Measurements from ENCODE around the gene JMJD7. TPM values are rescaled to one million over a fixed set of nuclear protein-coding genes. Genes with fewer than 3 reads are reported as not detected.

Gene JMJD7
- polyA plus RNA-seq, 1 donor = 7.7 TPM

DNA sequence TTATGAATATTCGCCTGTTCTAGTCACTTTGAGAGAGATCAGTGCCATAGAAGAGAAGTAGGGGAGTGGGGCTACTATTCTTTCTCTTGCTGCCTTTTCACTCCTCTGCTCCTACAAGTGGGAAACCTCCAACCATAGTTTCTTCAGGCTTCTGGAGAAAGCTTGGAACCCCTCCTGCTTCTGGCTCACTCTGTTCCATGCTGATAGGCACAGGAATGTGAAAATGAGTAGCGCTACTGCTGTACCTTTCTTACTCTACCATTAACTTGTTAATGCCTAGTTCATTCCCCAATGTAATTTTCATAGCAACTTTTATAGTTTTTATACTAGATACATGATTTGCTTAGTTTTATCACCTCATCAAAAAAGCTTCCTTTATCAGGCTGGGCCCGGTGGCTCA lies 26.7 kb upstream of the JMJD7 start:
- DNase-seq (ENCODE audit: low read depth) = no peak

DNA sequence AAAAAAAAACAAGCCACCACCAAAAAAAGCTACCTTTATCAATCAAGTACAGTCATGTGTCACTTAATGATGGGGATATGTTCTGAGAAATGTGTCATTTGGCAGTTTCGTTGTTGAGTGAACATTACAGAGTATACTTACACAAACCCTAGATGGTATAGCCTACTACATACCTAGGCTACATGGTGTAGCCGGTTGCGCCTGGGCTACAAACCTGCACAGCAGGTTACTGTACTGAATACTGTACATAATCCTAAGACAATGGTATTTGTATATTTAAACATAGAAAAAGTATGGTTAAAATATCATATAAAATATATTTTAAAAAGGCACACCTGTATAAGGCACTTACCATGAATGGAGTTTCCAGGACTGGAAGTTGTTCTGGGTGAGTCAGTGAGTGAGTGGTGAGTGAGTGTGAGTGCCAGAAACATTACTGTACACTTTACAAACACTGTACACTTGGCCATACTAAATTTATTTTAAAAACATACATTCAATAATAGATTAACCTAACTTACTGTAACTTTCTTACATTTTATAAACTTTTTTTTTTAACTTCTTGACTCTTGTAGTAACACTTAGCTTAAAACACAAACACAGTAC lies 25.9 kb upstream of the JMJD7 start:
- DNase-seq (ENCODE audit: low read depth) = no peak

DNA sequence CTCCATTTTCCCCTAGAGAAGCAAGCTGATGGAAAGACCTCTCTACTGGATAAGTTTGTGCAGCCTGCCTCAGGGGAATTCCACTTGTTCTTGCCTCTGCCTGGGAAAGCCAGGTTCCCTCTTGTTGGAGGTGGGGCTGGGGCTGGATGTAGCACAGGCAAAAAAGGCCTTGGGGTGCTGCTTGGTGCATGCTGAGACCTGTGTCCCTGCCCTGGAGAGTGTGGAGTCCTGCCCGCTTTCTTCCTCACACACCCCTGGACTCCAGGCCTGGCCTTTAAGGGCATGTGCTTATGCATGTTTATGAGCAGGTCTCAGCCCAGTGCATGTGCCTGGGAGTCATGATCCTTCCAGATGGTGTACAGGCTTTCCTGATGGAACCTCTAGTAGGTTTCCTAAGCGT lies 23.5 kb upstream of the JMJD7 start:
- DNase-seq (ENCODE audit: low read depth) = no peak

GRCh38 chr15:41804916-41805666 lies 22.8 kb upstream of the JMJD7 start:
- no peak for DNase-seq (ENCODE audit: low read depth)

- no peak for DNase-seq (ENCODE audit: low read depth)
Observed at GRCh38 chr15:41805711-41806110, 22.2 kb upstream of the JMJD7 start.

DNA sequence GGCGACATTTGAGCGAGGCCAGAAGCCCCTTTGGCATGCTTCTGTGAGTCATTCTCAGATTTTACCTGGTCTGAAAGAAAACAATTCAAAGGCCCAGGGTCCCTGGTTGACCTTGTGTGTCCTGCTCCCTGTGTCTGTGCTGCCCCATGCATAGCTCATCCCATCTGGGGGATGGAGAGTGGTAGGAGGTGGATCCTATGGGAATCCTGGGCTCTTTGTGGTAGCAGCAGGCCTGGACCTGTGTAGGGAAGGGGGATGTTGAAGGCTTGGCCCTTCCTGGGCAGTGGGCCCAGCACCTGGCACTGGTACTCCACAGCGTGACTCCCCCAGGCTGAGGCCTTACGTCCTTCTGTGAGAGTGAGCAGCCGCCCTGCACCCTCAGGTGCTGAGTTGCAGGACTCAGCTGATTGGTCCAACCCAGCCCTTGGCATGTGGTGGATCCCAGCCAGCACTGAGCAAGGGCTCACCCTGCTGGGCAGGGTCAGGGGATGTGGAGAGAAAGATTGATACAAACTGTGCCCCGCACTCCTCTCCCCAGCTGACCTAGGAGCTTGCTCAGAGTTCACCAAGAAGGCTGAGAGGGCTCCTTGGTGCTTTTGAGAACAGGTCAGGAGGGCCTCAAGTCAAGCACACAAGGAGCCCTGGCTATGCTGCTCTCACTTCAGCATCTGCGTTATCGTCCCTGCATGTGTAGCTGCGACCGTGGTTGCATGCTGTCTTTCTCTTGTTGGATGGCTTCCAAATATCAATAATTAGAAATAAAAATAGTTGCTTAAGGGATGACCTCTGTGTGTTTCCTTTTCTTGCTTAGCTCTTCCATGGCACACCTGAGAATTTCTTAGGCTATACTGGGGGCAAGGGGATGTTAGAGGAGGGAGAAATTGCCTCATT lies 21.4 kb upstream of the JMJD7 start:
- DNase-seq (ENCODE audit: low read depth) = no peak

DNA sequence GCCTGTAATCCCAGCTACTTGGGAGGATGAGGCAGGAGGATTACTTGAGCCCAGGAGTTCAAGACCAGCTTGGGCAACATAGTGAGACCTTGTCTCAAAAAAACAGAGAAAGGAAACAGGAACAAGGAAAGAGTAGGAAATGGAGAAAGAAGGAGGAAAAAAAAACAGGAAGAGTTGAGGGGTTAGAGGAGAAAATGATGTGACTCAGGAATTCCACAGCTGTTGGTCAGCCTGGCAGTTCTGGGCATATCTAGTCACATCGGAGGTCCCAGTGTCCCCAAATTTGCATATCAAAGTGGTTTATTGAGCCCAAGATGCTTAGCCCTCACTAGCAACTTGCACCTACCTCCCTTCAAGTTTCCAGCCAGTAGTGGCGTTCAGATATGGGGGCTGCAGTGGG lies 18.8 kb upstream of the JMJD7 start:
- DNase-seq (ENCODE audit: low read depth) = no peak

DNA sequence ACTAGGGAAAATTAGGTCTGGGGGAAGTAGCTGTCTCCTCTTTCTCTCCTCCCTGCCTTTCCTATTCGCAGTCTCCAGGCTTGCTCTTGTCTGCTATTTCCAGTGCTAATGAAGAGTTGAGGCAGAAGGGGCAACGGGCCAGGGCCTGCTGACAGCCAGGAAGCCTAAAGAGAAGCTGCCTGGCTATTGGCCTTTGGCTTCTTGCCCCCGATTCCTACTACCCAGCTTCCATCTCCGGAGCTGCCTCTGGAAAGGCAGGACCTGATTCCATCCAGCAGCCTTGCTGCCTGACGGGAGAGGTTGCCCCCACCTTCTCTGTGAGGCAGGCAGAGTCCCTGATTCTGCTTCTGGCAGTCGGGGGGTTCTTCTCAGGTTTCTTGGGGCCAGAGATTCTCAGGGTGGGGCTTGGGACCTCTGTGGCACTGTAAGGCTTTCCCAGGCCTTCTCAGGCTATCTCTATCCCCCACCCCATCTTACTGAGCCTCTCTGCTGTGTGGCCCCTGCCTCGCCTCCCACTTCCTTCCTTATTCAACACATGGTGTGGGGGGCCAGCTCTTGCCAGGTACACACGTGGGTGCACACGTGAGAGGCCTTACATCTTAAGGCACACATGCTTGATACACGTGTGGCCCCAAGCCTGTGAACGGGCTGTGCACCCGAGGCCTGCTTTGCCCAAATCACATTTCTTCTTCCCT lies 18.2 kb upstream of the JMJD7 start:
- no peak for DNase-seq (ENCODE audit: low read depth)

GRCh38 chr15:41810651-41811431 lies 17.1 kb upstream of the JMJD7 start:
- no peak for DNase-seq (ENCODE audit: low read depth)

- DNase-seq (ENCODE audit: low read depth) = peak; percentile 47
Observed at GRCh38 chr15:41811432-41812195, 16.3 kb upstream of the JMJD7 start.

DNA sequence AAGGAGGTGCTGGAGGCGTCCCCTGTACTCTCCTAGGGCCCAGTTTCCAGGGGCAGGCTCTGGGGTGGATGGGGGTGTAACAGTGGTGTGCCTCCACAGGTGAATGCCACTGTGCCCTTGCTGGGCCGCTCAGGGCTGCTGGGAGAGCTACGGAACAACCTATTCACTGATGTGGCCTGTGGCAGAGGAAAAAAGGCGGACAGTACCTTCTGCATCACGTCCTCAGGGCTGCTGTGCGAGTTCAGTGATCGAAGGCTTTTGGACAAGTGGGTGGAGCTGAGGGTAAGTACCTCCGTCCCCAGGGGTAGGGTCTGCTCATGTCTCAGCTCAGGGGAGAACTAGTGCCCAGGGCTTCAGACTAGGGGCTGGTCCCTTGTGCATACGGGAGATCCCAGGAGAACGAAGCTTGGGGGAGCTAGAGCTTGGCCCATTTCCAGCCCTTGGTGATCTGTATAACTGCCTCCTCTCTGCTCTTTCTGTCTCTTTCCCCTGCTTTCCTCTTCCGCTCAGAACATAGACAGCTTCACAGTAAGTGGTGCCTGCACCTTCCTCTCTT lies 15.0 kb upstream of the JMJD7 start:
- DNase-seq (ENCODE audit: low read depth) = no peak

DNA sequence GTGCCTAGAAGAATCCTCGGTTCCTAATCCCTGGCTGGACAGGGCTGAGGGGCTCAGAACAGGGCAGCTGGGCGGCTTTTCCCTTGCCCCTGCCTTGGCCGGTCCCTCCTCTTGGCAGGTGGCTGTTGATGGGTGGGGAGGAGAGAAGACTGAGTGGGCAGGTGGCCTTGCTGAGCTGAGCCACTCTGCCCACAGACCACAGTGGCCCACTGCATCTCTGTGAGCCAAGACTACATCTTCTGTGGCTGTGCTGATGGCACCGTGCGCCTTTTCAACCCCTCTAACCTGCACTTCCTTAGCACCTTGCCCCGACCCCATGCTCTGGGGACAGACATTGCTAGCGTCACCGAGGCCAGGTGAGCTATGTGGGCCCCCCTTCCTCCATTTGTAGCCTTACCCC lies 14.5 kb upstream of the JMJD7 start:
- no peak for DNase-seq (ENCODE audit: low read depth)

GRCh38 chr15:41814534-41814933 lies 13.4 kb upstream of the JMJD7 start:
- no peak for DNase-seq (ENCODE audit: low read depth)

DNA sequence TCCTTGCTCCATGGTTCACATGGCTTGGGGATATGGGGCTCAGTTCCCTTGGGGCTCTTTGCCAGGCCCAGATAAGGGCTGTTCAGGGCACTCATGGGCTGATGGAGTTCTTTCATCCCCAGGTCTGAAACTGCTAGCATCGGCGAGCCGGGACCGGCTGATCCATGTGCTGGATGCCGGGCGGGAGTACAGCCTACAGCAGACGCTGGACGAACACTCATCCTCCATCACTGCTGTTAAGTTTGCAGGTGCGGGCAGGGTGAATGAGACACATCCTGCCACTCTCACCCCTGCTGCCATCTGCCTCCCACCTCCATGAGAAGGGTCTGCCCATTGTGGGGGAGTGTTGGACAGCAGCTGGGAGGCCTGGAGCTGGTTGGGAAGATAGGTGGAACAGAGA lies 11.1 kb upstream of the JMJD7 start:
- no peak for DNase-seq (ENCODE audit: low read depth)

DNA sequence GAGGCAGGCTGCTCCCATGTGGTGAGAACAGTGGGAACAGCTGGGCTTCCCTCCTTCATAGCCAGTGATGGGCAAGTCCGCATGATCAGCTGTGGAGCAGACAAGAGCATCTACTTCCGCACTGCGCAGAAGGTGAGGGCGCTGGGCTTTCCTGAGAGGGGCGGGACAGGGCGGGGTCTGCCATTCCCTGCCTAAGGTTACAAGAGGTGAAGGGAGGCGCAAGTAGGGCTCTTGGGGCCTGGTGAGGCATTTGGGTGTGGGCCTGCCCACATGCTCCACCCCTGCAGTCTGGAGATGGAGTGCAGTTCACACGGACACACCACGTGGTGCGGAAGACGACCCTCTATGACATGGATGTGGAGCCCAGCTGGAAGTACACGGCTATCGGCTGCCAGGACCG lies 10.6 kb upstream of the JMJD7 start:
- no peak for DNase-seq (ENCODE audit: low read depth)

DNA sequence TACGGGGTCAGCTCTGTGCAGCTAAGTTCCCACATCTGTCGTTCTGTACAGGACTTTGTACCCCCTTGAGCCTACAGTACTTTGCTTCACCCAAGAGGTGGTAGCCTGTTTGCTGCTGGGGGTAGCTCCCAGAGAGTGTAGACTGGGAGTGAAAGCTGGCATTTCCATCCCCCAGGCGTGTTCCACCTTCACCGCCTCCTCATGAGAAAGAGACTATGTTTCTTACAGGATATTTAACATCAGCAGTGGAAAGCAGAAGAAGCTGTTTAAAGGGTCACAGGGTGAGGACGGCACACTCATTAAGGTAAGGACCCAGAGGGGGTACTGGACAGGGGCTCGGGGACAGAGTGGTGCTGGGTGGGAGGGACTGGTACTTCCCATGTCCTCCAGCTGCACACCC lies 10.1 kb upstream of the JMJD7 start:
- no peak for DNase-seq (ENCODE audit: low read depth)

DNA sequence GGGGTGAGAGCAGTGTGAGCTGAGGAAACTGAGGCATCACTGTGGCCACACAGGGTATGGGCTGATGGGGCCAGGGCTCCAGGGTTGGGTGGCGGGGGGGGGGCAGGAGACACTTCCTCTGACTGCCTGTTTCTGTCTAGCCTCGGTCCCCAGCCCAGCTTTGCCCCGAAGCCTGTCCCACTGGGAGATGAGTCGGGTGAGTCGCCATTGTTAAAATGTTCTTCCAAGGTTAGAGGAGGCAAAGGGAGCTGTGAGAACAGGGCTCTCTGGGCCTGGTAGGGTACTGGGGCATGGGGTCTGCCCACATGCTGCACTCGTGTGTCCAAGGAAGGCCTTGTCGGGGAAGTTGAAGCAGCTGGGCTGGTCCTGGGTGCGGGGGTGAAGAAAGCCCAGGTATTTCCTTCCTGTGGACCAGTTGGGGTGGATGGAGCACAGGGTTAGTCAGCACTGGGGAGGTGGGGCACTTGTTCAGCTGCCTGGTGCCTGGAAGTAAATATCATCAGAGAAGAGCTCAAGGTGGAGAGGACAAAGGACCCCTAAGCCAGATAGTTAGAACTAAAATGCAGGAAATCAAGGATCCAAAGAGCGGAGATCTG lies 8.3 kb upstream of the JMJD7 start:
- no peak for DNase-seq (ENCODE audit: low read depth)

DNA sequence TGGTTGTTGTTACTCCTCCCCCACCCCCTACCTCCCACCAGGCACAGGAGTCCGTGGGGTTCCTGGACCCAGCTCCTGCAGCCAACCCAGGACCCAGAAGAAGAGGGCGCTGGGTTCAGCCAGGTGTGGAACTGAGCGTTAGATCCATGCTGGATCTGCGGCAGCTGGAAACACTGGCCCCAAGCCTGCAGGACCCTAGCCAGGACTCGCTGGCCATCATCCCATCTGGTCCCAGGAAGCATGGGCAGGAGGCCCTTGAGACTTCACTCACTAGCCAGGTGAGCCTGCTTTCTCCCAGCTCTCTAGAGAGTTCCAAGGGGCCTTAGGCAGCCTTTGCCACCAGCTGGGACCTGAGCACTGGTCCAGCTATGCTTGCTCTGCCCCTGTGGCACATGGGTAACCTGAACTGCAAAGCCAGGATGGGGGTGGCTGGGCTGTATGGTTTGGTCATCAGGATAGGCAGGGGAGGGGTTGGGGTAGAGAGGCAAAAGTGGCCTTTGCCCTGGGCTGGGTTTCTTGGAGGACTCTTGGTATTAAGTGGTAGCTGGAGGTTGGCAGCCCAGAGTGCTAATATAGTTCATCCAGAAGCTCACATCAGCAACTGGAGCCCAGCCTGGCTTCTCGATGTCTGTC lies 7.0 kb upstream of the JMJD7 start:
- no peak for DNase-seq (ENCODE audit: low read depth)

- no peak for DNase-seq (ENCODE audit: low read depth)
Observed at GRCh38 chr15:41821831-41822230, 6.1 kb upstream of the JMJD7 start.
